ENCODE results near the gene MAN2A1. TPM values are rescaled to one million over a fixed set of nuclear protein-coding genes. Genes with fewer than 3 reads are reported as not detected.
"Not testable (repeated sequence)": the region's sequence is repeated elsewhere in the genome, so short reads cannot be mapped to it uniquely, and the experiment has no call there.

The MAN2A1 gene
- total RNA-seq, 1 donor from 2014 or later, result 7.7 TPM

- intact Hi-C loops (cut with DNase I), result no loop called here
- ATAC-seq (ENCODE audit: poor library complexity) (no peak), DNase-seq (no peak)
Measured at GRCh38 chr5:109779036-109779735, 89.5 kb downstream of the MAN2A1 start.

GRCh38 chr5:109784687-109785086 is 95.0 kb downstream of the MAN2A1 start:
- ATAC-seq (ENCODE audit: poor library complexity) (no peak), DNase-seq (no peak)
- intact Hi-C loops (cut with DNase I), result no loop called here

GRCh38 chr5:109786206-109786855 is 96.6 kb downstream of the MAN2A1 start:
- no peak for DNase-seq
- ATAC-seq (ENCODE audit: poor library complexity), result no peak
- intact Hi-C loops (cut with DNase I), result no loop called here

GRCh38 chr5:109788596-109788995 is 98.9 kb downstream of the MAN2A1 start:
- ATAC-seq (ENCODE audit: poor library complexity) (no peak), DNase-seq (no peak)
- intact Hi-C loops (cut with DNase I), result no loop called here

GRCh38 chr5:109792613-109793012 is 102.9 kb downstream of the MAN2A1 start:
- no peak for ATAC-seq (ENCODE audit: poor library complexity)
- no peak for DNase-seq
- intact Hi-C loops (cut with DNase I), result no loop called here

- ATAC-seq (ENCODE audit: poor library complexity) (no peak), DNase-seq (no peak)
- intact Hi-C loops (cut with DNase I), result no loop called here
Measured at GRCh38 chr5:109803854-109804253, 114.1 kb downstream of the MAN2A1 start.

GRCh38 chr5:109805472-109805871 is 115.7 kb downstream of the MAN2A1 start:
- intact Hi-C loops (cut with DNase I), result no loop called here
- DNase-seq (no peak), ATAC-seq (ENCODE audit: poor library complexity) (no peak)

- ATAC-seq (ENCODE audit: poor library complexity) (no peak), DNase-seq (no peak)
- intact Hi-C loops (cut with DNase I), result no loop called here
Measured at GRCh38 chr5:109805883-109806282, 116.2 kb downstream of the MAN2A1 start.

GRCh38 chr5:109812698-109813097 is 123.0 kb downstream of the MAN2A1 start:
- DNase-seq (no peak), ATAC-seq (ENCODE audit: poor library complexity) (no peak)
- intact Hi-C loops (cut with DNase I), result no loop called here

GRCh38 chr5:109816732-109817131 is 127.0 kb downstream of the MAN2A1 start:
- ATAC-seq (ENCODE audit: poor library complexity), result no peak
- no peak for DNase-seq
- intact Hi-C loops (cut with DNase I), result no loop called here

- intact Hi-C loops (cut with DNase I), result no loop called here
- no peak for DNase-seq
- ATAC-seq (ENCODE audit: poor library complexity), result no peak
Measured at GRCh38 chr5:109819878-109820277, 130.2 kb downstream of the MAN2A1 start.

GRCh38 chr5:109823597-109823996 is 133.9 kb downstream of the MAN2A1 start:
- ATAC-seq (ENCODE audit: poor library complexity) (no peak), DNase-seq (no peak)
- intact Hi-C loops (cut with DNase I), result no loop called here

GRCh38 chr5:109825450-109825849 is 135.7 kb downstream of the MAN2A1 start:
- DNase-seq (no peak), ATAC-seq (ENCODE audit: poor library complexity) (no peak)
- intact Hi-C loops (cut with DNase I), result no loop called here

- ATAC-seq (ENCODE audit: poor library complexity) (no peak), DNase-seq (no peak)
- intact Hi-C loops (cut with DNase I), result no loop called here
Measured at GRCh38 chr5:109826426-109826825, 136.7 kb downstream of the MAN2A1 start.

GRCh38 chr5:109829331-109829730 is 139.6 kb downstream of the MAN2A1 start:
- DNase-seq (no peak), ATAC-seq (ENCODE audit: poor library complexity) (no peak)
- intact Hi-C loops (cut with DNase I), result no loop called here

- no peak for ATAC-seq (ENCODE audit: poor library complexity)
- intact Hi-C loops (cut with DNase I), result no loop called here
- no peak for DNase-seq
Measured at GRCh38 chr5:109830955-109831502, 141.3 kb downstream of the MAN2A1 start.

GRCh38 chr5:109832207-109833188 is 142.8 kb downstream of the MAN2A1 start:
- intact Hi-C loops (cut with DNase I); ATAC-seq (ENCODE audit: poor library complexity); DNase-seq: not testable (repeated sequence)

- ATAC-seq (ENCODE audit: poor library complexity), result no peak
- DNase-seq, result no peak
- intact Hi-C loops (cut with DNase I), result no loop called here
Measured at GRCh38 chr5:109833946-109834345, 144.2 kb downstream of the MAN2A1 start.

- DNase-seq (no peak), ATAC-seq (ENCODE audit: poor library complexity) (no peak)
- intact Hi-C loops (cut with DNase I), result no loop called here
Measured at GRCh38 chr5:109836280-109836679, 146.6 kb downstream of the MAN2A1 start.
